Amniotic epithelial cell (primary cell): ENCODE data around the gene MYT1.
"Not testable (repeated sequence)": the region's sequence is repeated elsewhere in the genome, so short reads cannot be mapped to it uniquely, and the experiment has no call there.

Source experiments
- DNase-seq: peaks from one replicate; pipeline ENCODE4 v3.0.0-alpha.2; 2010; ENCODE audit warnings: low read depth

Gene MYT1

GRCh38 chr20:64164123-64164836, at the start of gene MYT1:
TSS of gene MYT1 (plus strand) at chr20:64164452. CDS start at chr20:64198862, 34,410 bp downstream.
- DNase-seq, result no peak

- DNase-seq, result no peak
These were observed 48.9 kb upstream of the MYT1 start for GRCh38 chr20:64115171-64115911.

- no peak for DNase-seq
These were observed 48.2 kb upstream of the MYT1 start for GRCh38 chr20:64116016-64116415.

- DNase-seq, result no peak
These were observed 47.5 kb upstream of the MYT1 start for GRCh38 chr20:64116541-64117431.

DNA sequence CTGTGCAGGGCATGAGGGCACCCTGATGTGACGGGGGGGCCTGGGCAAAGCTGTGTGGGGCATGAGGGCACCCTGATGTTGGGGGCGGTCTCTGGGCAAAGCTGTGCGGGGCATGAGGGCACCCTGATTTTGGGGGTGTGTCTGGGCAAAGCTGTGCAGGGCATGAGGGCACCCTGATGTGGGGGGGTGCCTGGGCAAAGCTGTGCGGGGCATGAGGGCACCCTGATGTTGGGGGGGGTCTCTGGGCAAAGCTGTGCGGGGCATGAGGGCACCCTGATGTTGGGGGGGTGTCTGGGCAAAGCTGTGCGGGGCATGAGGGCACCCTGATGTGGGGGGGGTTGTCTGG, 46.8 kb upstream of the MYT1 start:
- not testable (repeated sequence) for DNase-seq

GRCh38 chr20:64119301-64119680, 45.0 kb upstream of the MYT1 start:
- no peak for DNase-seq

DNA sequence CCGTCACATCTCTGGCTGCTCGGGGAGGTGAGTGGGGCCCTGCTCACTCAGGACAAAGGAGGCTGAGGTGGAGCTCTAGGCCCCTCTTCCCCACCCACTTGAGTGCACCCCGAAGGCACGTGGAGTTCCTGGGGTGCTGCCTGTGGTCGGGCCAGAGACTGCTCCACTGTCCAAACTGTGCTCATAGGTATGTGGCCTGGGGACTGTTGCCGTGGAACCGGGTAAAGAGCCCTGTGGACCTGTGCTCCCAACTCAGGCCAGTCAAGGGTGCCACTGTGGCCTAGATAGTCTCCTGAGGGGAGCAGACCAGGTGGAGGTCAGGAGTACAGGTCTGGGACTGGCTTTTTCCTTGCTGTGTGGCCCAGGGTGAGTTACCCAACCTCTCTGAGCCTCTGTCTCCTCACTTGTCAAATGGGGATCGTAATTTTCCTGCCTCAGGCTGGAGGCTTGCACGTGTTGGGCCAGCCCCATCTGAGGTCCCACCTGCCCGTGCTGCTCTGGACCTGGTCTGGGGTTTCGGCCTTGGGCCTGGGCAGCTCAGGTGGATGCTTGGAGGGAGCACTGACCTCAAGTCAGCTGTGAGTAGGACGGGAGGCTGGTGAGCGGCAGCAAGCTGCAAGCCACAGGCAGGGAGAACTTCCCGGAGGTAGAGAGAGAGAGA, 44.4 kb upstream of the MYT1 start:
- no peak for DNase-seq

GRCh38 chr20:64121586-64121985, 42.7 kb upstream of the MYT1 start:
- DNase-seq, result no peak

- DNase-seq, result not testable (repeated sequence)
These were observed 41.3 kb upstream of the MYT1 start for GRCh38 chr20:64122927-64123326.

GRCh38 chr20:64123517-64123916, 40.7 kb upstream of the MYT1 start:
- DNase-seq, result not testable (repeated sequence)

GRCh38 chr20:64129146-64129782, 35.0 kb upstream of the MYT1 start:
- no peak for DNase-seq

- DNase-seq, result no peak
These were observed 34.0 kb upstream of the MYT1 start for GRCh38 chr20:64130271-64130670.

DNA sequence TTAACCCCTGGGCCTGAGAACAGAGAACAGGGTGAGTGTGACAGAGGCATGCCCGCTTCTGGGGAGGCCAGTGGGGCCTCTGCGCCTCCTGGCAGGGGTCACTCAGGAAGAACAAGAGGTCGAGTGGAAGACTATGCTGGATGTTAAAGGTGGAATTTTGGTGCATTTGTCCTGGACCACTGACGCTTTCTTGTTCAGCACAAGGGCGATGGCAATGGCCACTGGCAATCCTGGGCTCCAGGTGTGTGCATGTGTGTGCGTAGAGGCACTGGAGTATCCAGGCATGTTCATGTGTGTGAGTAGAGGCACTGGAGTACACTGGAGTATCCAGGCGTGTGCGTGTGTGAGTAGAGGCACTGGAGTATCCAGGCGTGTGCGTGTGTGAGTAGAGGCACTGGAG, 33.4 kb upstream of the MYT1 start:
- DNase-seq, result no peak

DNA sequence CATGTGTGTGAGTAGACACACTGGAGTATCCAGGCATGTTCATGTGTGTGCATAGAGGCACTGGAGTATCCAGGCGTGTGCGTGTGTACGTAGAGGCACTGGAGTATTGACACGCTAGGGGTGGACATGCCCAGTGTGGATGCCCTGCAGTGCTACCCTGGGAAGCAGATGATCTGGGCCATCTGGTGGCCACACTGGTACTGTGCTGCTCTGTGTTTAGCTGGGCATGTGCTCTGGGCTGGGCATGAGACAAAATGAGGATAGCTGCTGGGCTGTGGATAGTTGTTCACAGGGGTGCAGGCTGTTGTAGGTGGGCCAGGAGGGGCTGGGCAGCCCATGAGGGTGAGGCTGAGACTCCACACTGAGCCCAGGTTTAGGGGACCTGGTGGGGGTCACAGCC, 32.8 kb upstream of the MYT1 start:
- DNase-seq, result no peak

- DNase-seq, result no peak
These were observed 30.3 kb upstream of the MYT1 start for GRCh38 chr20:64133951-64134407.

- not testable (repeated sequence) for DNase-seq
These were observed 29.5 kb upstream of the MYT1 start for GRCh38 chr20:64134744-64135143.

DNA sequence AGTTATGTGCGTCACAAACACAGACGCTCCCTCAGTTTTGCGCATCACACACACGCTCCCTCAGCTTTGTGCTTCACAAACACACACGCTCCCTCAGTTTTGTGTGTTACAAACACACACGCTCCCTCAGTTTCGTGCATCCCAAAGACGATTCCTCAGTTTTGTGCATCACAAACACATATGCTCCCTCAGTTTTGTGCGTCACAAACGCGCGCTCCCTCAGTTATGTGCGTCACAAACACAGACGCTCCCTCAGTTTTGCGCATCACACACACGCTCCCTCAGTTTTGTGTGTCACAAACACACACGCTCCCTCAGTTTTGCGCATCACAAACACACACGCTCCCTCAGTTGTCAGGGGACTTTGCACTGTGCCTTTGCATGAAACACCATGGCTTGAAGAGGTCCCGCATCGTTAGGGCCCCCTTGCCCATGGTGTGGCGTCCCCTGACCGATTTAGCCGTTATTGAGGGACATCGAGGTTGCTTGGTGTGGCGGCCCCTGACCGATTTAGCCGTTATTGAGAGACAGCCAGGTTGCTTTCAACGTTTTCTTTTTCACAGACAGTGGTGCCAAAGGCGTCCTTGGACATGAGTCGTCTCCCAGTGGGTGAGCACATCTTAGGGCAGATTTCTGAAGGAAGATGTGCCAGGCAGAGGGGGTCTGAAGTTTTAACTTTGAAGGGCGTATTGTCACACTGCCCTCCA, 28.1 kb upstream of the MYT1 start:
- no peak for DNase-seq

DNA sequence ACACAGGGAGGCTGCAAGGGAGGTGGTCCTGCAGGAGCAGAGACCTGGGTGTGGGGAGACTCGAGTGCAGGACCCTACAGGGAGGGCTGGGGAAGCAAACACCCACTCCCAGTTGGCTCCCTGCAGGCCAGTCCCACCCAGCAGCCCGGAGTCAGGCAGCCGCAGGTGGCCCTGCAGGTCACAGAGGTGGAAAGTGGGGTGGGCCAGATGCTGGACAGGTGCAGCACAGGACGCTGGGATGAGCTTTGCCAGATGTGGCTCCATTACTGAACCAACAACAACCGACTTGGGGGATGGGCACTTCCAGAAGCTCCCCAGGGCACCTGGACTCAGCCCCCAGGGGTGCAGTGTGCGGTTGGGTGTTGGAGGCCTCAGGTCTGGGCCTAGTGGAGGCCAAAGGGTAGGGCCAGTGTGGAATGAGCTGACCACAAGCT, 26.6 kb upstream of the MYT1 start:
- no peak for DNase-seq

DNA sequence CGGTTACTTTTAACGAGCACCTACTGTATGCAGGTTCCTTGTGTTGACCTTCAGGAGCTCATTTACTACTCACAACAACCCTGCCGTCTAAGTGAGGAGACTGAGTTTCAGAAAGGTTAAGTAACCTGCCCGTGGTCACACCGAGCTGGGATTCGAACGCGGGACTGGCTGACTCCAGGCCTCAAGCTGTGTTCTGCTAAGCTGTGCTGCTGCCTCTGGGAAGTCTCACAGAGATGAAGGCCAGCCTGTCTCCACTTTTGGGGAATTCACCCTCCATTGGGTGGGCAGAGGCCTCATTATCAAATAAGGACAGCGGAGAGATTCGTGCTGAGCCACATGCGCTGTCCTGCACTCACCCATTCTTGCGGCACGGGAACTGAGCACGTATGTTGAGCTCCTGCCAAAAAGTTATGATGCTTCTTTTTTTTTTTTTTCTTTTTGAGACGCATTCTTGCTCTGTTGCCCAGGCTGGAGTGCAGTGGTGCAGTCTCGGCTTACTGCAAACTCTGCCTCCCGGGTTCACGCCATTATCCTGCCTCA, 25.9 kb upstream of the MYT1 start:
- DNase-seq, result no peak

- DNase-seq, result no peak
These were observed 24.8 kb upstream of the MYT1 start for GRCh38 chr20:64139199-64140060.
